NCI-H524 (cell line): Measurements from ENCODE around the gene RAI1.

Source experiments
- DNase-seq, 2 experiments: peaks; one replicate each; lab custom pipeline; 2025; lab: John Stamatoyannopoulos, UW

The RAI1 gene

DNA sequence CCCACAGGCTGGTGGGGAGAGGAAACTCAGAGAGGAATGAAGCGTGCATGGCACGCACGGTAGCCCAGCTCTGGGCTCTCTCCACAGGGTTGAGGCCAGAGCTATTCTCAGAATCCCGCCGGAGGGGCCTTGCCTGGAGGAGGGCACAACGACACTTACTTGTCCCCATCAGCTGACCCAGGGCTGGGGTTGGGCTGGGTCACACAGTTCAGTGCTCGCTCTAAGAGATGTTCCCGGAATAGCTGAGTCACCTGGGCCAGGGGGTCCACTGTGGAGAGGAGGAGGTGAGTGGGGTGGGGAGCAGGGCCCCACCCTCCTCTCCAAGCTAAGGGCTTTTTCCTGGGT, 133.8 kb downstream of the RAI1 start:
- DNase-seq: no peak

DNA sequence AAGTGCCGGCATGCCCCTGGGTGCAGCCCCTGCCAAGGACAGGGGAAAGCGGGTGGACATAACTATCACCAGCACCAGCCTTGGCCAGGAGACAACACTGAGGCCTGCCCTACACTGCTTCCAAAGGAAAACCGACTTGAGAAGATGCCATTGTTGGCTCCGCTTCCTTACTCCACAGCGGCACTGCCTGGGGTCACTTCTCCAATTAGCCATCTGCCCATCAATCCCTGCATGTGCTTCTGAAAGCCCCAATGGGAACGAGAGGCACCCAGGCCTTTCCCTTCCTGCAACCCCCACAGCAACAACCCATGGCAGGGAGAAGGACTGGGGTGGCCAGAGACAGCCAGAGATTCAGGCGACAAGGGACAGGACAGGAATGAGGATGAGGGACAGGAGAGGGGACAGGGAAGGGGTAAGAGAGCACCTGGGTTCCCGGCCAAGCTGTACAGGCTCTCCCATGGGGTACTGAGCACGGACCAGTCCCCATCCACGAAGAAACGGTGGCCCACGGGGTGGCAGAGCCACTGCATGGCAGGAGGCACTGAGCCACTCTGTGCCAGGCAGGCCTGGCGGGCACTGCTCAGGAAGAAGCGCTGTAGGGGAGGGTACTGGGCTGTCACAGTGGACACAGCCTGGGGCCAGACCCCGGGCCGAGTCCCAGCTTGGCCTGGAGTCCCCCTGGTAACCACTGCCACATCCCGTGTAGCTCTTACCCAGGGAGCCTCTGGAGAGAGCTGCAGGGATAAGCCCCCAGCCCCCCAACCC, 134.4 kb downstream of the RAI1 start:
- DNase-seq: peak; percentile 54 to 57

DNA sequence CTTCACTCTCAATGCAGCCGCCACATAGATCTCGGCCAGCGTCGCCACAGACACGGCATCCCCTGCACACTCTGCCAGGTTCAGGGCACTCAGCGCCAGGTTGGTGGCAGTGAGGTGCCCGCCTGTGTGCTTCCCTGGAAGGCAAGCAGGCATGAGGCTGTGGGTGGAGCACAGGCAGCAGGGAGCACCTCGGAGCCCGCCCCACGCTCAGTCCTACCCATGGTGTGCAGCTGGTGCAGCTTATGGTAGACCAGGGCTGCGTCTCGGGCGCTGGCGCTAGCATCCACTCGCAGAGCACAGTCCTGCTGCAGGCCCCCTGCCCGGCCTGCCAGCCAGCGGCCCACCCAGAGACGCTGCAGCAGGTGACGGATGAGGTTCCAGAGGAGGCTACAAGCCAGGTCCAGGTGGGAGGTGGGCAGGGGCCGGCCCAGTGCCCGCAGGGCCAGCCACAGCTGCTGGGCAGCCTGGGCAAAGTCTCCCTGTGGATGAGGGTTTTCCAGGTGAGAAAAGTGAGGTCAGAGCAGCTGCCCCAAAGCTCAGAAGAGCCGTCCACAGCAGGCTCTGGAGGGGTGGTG, 135.1 kb downstream of the RAI1 start:
- DNase-seq: no peak

DNA sequence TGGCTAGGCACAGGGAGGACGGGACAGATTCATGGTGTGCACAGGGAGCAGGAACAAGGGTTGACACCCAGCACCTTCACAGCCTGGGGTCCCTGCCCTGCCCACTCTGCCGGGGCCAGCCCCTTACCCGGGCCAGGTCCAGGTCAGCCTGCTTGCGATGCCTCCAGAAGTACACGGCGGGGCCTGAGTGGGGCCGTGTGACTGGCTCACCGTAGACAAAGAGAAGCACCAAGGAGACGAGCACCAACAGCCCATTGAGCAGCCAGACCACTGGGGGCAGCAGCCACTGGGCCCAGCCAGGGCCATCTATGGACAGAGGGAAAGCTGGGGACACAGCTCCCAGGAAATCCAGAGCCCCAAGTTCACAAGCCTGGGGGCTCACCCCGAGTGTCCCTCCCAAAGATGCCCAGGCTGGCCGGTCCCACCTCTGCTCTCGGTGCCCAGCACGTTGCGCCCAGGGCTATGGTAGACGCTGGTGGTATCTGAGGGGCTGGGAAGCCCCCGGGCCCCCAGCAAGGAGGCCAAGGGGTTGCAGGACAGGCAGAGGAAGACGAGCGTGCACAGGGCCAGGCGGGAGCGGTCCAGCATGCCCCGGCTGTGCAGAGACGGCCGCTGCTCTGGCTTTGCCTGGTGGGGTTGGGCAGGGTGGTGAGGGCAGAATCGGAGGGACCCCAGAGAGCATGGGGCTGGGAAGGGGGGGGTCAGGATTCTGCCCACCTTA, 135.7 kb downstream of the RAI1 start:
- no peak for DNase-seq

DNA sequence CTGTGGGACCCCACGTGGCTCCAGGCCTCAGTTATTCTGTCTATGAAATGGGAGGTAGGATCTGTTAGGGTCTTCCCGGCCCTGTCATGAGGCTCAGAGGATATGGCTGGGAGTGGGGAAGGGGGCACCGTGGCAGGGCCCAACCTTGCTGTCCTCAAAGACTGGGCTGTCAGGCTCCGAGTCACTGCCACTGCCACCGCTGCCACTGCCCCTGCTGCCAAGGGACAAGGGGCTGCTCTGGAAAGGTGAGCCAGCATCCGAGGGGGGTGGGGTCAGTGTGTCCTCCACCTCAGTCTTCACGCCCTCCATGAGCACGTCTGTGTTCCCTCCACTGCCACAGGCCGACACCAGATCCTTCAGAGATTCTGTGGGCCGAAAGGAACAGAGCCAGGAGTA, 136.3 kb downstream of the RAI1 start:
- DNase-seq: no peak

DNA sequence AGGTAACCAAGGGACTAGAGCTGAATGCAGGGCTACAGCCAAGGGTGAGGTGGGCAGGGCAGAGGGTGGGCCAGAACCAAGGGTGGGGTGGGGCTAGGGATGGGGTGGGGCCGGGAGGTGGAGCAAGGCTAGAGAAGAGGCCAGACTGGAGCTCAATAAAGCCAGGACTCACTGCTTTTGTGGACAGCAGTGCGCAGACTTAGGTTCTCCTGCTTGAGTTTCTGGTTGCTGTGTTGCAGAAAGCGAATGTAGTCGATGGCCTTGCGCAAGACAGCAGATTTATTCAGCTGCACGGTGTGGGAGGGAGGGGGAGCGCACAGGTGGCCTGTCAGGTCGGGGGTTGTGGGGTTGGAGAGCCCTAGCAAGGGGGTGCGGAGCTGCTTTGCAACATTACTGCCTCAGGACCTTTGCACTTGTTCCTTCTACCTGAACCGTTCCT, 136.8 kb downstream of the RAI1 start:
- DNase-seq: no peak

DNA sequence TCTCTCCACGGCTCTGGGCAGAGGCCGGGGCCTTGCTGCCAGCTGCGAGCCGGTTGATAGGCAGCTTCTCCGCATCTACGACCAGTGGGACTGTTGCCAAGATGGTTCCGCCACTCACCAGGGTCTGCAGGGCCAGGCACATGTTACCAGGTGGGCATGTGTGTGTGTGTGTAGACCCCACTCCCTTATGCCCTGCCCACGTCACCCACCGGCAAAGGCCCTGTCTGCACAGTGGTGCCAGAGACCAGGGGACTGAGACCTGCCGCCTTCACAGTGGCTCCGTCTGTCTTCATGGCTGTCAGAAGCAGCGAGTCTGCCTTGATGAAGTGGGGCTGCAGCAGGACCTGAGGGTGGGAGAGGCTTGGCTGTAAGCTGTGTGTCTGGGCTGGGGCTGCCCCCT, 137.9 kb downstream of the RAI1 start:
- DNase-seq: no peak

DNA sequence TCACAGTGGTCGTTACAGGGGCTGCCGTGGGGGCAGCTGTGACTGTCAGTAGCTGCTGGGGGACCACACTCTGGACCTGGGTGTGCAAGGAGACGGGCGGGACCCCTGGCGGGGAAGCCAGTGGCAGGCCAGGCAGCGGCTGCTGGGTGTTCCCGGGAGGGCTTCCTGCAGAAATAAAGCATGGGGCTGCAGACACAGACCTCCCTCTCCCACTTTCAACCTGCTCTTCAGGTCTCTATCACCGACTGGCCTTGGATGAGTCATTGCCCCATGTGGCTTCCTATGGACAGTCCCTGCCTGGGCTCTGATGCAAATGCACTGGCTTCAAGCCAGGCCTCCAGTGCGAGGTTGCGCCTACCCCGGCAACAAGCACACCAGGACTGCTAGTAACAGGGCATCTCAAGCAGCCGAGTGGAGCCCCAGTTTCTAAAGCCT, 138.3 kb downstream of the RAI1 start:
- DNase-seq: no peak

DNA sequence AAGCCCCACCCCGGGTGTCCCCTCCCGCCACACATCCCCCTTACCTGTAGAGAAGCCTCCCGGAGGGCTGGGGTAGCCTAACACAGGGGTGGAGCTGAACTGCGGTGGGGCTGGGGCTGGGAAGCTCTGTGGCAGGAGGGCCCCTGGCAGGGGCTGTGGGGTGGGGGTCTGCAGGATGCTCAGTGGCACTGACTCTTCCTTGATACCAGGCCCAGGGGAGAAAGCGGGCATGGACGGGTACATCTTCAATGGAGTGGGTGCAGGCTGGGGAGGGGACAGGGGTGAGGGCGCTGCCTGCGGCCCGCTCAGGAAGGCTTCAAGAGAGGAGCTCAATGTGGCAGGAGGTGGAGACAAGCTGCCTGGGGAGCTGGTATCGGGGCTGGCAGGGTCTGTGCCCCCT, 138.8 kb downstream of the RAI1 start:
- no peak for DNase-seq

DNA sequence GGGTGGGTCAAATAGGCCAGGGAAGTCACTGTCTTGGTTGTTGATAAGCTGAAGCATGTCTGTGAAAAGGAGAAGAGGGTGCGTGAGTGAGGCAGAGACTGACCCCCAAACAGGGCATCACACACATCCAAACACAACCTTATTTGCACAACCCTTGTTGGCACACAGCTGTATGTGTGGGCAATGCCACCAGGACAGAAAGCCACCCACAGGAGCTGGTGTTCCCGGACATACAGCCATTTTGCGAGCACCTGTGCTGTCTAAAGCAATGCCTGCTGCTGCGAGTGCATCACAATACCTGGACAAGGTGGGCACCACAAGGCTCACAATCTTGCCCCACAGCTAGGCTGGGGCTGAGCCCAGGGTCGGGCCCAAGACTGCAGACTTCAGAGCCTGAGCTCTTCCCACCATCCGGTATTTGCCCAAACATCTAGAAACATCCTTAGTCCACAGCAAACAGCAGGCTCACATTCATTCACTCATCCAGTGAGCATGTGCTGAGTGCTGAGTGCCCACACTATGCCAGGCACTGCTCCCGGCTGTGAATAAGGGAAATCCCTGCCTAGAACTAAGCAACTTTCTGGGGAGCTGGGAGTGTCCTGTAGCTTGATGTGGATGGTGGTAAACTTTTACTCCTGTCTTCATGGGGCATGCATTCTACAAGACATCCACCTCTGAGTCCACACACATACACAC, 139.4 kb downstream of the RAI1 start:
- no peak for DNase-seq

DNA sequence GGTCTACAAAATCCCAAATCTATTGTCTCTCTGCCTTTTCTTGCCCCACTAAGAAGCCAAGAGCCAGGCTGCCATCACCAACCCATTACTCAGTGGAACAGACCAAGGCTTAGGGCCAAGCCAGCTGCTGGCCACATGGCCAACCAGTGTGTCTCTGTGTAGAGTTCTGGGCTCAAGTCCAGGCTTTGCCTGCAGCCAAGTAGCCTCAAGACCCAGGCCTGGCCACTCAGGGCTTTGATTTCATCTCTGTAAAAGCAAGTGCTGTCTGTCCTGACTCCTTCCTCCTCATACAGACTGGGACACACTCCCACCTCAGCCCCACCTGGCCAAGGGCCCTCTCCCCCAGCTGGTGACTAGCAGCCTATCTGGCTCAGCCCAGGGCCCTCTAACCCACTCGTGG, 140.9 kb downstream of the RAI1 start:
- DNase-seq: no peak

DNA sequence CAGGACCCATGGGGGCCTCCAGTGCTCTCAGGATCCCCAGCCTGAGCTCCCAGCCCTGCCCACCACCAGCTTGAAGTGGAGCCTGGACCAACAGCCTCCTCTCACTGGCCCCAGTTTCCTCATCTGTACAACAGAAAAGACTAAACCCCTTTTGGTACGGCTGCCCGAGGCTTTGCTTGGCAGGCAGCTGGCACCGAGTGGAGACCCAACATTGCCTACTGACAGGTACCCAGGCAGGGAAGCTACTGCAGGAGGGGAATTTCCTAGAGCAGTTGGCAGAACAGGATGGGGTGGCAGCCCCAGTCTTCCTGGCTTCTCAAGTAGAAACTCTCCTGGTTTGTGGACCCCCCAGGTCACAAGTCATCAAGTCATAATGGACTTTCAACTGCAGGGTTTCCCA, 141.4 kb downstream of the RAI1 start:
- DNase-seq: no peak

DNA sequence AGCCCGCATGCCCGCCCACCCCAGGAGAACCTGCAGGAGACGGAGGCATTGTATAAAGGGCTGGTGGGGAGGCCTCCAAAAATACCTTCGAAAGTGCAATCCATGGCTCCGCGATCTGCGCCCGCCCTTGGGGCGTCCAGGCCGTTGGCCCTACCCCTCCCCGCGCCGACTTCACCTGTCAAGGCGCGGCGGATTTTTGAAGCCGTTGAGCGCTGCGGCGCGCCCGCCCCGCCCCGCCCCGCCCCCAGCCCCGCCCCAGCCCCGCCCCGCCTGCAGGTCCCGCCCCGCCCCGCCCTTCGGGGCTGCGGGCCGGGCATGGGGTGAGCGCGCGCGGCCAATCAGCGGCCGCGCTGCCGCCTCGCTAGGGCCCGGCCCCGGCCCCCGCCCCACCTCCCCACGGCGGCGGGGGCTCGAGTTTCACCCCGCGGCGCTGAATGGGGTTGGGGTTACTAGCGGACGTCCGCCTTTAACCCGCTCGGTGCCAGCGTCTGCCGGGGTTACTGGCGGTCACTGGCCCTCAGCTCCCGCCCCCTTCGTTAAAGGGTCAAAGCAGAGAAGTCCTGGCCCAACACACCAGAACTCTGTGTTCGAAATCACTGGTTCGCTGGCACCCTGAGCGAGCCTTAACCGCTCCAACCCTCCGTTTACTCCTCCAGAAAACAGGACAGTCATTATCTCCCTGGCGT, 142.3 kb downstream of the RAI1 start:
- DNase-seq: peak; percentile 68 to 80

DNA sequence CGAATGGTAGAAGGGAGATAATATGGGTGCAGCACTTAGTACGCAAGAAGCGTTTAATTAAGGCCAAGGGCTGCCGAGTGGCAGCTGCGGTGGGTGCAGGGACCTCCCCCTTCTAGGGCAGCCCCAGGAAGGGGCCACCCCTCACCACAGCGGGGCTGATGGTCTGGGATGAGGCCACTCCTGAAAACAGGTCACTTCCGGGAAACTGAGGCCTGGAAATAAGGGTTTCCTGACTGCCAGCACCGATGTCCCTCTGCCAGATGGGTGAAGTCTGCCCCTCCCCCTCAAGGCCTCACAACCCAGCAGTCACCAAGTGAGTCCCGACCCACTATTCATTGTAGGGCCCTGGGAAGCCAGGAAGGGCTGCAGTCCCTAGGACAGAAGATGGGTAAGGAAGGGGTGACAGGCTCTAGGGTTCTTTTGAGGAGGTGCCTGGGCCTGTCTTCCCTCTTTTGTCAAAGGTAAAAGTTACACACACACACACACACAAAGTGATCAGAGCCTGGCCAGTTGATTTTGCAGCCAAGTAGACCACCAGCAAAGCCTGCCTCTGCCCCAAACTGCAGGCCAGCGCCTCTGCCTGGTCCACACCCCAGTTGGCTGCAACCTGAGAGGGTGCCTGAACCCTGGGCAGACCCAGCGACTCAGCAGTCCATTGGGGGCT, 143.0 kb downstream of the RAI1 start:
- DNase-seq: peak in 1 of 2 experiments; percentile 53

DNA sequence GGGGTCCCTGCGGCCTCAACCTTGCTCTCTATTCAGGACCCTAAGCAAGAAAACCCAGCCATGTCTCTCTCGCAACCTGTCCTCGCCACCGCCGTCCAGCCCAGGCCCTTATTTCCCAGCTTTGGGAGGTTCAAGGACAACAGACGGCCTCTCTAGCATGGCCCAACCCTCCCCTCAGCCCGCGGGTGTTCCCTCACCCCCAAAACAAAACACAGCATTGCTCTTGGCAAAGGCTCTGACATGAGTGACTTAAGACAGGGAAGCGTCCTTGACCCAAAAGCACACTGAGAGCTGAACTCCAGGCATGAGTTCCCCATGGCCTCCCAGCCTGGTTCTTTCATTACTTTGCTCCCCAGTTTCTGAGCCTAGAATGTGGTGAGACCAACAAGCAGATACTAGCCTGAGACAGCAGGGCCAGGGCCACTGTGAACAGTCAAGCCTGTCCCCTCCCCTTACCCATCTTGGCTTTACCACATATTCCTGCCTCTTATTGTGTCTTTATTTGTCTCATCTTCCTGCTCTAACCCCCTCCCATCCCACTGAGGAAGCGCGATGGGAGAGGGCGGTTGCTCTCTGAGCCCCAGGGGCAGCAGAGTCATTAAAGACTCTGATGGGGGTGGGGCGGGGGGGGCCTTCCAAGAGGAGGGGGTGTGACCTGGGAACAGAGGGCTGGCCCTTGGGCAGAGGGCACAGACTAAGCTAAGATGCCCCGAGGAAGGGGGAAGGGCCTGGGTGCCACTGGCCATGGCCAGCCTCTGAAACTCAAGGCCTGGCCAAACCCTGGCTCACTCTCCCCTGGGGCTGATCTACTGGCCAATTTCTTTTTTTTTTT, 143.7 kb downstream of the RAI1 start:
- DNase-seq: no peak

DNA sequence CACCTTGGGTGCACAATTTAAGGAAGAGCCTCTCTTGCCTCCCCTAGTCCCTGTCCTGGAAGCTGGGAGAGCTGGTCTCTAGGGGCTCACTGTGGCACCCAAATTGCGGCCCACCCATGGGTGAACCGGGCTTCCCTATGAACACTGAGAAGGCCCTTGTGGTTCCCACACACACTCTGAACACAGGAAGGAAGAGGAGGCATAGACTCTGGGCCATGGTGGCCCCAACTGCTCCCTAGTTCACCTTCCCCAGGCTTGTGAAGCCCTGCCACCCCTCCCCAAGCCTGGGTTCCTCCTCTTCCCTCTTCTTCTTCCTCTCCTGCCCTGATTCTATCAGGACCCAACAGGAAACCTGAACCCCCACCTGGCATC, 145.1 kb downstream of the RAI1 start:
- no peak for DNase-seq

DNA sequence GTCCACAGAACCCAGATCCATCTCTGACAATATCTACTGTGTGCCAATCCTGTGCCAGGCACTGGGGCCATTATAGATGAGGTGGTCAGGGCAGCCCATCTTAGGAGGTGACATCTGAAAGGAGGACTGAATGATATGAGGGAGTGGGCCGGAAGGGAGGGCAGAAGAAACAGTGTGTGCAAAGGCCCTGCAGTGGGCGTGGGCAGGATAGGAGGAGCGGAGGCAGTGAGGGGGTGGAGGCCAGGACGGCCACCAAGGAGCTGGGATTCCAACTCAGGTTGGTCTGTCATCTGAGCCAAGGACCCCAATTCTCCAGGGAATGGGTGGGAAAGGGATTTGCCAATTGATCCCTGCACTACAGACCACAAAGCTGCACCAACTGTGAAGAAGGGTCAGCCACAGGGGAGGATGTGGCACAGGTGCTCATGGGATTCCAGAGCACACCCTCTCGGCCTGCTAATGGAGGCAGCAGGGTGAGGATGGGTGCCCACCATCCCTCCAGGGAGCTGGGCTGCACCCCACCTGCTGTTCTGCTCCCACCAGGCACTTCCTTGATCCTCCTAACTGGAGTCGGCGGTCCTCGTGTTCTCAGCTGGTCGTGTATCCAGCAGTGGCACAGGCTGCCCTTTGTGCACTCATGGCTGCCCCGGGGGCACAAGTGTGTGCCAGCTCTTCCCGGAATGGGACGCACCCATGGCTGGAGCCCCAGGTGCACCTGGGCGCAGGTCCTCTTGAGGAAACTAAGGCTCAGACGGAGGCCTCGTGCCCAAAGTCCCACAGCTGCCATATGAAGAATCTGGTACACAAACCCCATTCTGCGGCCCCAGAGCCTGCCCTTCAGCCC, 145.9 kb downstream of the RAI1 start:
- DNase-seq: no peak

DNA sequence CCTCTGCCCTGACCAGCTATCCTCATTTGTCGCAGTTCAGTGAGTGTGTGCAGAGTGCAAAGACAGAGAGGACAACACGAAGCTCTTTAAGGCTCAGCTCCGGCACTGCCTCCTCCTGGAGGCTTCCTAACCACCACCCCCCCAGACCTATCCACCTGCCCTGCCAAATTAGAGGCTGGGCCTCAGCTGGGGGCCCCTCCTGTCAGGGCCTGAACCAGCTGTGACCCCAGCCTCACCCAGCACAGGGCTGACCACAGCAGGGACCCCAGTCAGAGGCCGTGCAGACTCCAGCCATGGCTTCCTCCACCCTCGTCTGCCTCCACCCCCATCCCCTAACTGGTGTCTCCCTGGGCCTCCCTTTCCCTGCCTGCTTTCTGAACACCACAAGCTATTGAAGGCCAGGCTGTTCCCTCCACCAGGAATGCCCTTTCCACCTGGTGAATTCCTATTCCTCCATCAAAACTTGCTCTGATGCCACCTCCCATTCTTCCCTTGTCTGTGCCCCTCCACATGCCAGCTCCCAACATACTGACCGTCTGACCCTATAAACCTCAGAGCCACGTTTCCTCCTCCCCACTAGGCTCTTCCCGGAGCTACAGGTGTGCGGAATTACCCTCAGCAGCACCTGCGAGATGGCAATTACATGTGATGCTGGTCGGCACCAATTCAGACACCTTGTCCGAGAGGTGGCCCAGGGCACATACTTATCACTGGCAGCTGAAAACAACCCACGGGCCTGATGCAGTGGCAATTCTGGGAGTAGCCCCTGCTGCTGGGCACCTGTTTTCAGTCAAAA, 146.8 kb downstream of the RAI1 start:
- no peak for DNase-seq

DNA sequence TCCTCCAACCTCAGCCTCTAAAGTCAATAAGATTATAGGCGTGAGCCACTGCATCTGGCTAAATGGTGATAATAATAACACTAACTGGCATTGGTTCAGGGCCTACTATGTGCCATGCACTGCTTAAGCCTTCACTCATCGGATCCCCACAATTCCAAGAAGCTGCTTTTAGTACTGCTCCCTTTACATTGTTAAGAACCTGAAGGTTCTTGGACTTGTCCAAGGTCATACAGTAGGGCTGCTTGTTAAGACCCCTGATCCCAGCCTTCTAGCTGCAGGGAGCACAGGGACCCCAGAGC, 149.0 kb downstream of the RAI1 start:
- DNase-seq: no peak
